Mesendoderm (in vitro differentiated cells): ENCODE results near the gene ANO9.
A peak's percentile ranks its signal among the peaks of the same experiment; 100 is the strongest.

Experiments used
- DNase-seq: peaks from one replicate; pipeline ENCODE4 v3.0.0; 2013
- H2AK5ac ChIP-seq: 2 replicates; pipeline ENCODE4 v1.6.1; 2013; ENCODE audit warnings: low read length, inconsistent platforms
- H2BK120ac ChIP-seq: 2 replicates; pipeline ENCODE4 v1.6.1; 2013; ENCODE audit warnings: low read depth, mild to moderate bottlenecking, low read length, moderate library complexity, mixed read lengths
- H2BK15ac ChIP-seq: replicated peaks from 2 replicates; pipeline ENCODE4 v1.6.1; 2013; ENCODE audit warnings: low read depth, mild to moderate bottlenecking, moderate library complexity
- H2BK5ac ChIP-seq: 2 replicates; pipeline ENCODE4 v1.6.1; 2013; ENCODE audit warnings: low read length, inconsistent platforms
- H3K18ac ChIP-seq: 2 replicates; pipeline ENCODE4 v1.6.1; 2013; ENCODE audit warnings: mild to moderate bottlenecking, low read length, mixed read lengths
- H3K23ac ChIP-seq: one replicate; pipeline ENCODE4 v1.6.1; 2013; ENCODE audit warnings: low read length
- H3K27ac ChIP-seq: 2 replicates; pipeline ENCODE4 v1.5.1; 2013; ENCODE audit warnings: low read depth, mild to moderate bottlenecking, inconsistent platforms, low read length, moderate library complexity
- H3K27me3 ChIP-seq: 2 replicates; pipeline ENCODE4 v1.6.1; 2013; ENCODE audit warnings: low read length, control low read depth, mild to moderate bottlenecking, inconsistent platforms; ENCODE audit not compliant: insufficient read depth, poor library complexity
- H3K36me3 ChIP-seq: 2 replicates; pipeline ENCODE4 v1.6.1; 2013; ENCODE audit warnings: low read length, inconsistent platforms; ENCODE audit not compliant: control insufficient read depth, insufficient read depth
- H3K4ac ChIP-seq: one replicate; pipeline ENCODE4 v1.6.1; 2013; ENCODE audit warnings: low read depth, mild to moderate bottlenecking, low read length, moderate library complexity
- H3K4me1 ChIP-seq: 2 replicates; pipeline ENCODE4 v1.6.1; 2013; ENCODE audit warnings: low read depth, low read length, inconsistent platforms; ENCODE audit not compliant: control insufficient read depth
- H3K4me2 ChIP-seq: 2 replicates; pipeline ENCODE4 v1.6.1; 2013; ENCODE audit warnings: low read length
- H3K4me3 ChIP-seq: 2 replicates; pipeline ENCODE4 v1.5.1; 2013; ENCODE audit warnings: mild to moderate bottlenecking, low read length
- H3K56ac ChIP-seq: one replicate; pipeline ENCODE4 v1.6.1; 2013; ENCODE audit warnings: low read length
- H3K79me1 ChIP-seq: 2 replicates; pipeline ENCODE4 v1.6.1; 2013; ENCODE audit warnings: low read length, inconsistent platforms
- H3K79me2 ChIP-seq: 2 replicates; pipeline ENCODE4 v1.6.1; 2013; ENCODE audit warnings: mild to moderate bottlenecking, low read length; ENCODE audit not compliant: control insufficient read depth, insufficient read depth
- H3K9ac ChIP-seq: 2 replicates; pipeline ENCODE4 v1.6.1; 2013; ENCODE audit warnings: low read length, inconsistent platforms
- H4K5ac ChIP-seq: one replicate; pipeline ENCODE4 v1.6.1; 2013; ENCODE audit warnings: low read length
- H4K8ac ChIP-seq: one replicate; pipeline ENCODE4 v1.6.1; 2013; ENCODE audit warnings: low read depth, mild to moderate bottlenecking, control low read depth, low read length, moderate library complexity
- WGBS: extraction: QIAGEN DNeasy Blood & Tissue Kit; methylation state at CpG from one replicate; pipeline ENCODE4 v1.1.7; 2013; ENCODE audit warnings: low lambda C conversion rate, missing lambda C conversion rate; ENCODE audit not compliant: insufficient coverage; ENCODE audit errors: extremely low coverage; 5-methylcytosine and 5-hydroxymethylcytosine counted together

Gene ANO9

DNA sequence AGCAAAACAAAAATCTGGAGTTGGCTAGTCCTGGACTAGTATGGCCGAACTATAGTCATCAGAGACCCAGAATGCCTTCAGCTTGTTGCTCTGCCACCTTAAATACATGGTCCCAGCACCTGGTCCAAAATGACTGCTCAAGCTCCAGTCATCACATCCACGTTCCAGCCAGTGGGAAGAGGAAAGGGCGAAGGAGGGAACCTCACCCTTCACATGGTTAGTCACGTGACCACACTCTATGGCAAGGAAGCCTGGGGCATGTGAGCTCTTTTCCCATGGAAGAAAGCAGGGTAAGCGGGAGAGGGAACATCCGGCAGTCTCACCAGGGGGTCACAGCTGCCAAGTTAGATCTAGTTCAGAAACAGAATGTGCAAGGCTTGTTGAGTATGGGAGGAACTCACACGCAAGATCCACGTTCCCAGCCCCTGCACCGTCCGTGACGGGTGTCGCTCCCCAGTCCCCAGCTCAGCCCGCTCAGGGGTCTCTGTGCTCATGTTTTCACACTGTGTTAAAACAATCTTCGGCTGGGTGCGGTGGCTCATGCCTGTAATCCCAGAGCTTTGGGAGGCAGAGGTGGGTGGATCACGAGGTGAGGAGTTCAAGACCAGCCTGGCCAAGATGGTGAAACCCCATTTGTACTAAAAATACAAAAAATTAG is 1.9 kb upstream of the ANO9 start:
- H3K4me3 ChIP-seq, result no peak overlapping the region
- no peak overlapping the region for H2BK120ac ChIP-seq
- H3K79me1 ChIP-seq, result no peaks in the 10 kb centered on the region
- H3K36me3 ChIP-seq, result no peaks in the 10 kb centered on the region
- WGBS, result no CpG with 5 or more reads among the region's 16 CpGs
- H3K9ac ChIP-seq, result no peak overlapping the region
- no peak overlapping the region for H2BK5ac ChIP-seq
- H3K27me3 ChIP-seq, result no peaks in the 10 kb centered on the region
- no peak overlapping the region for H2BK15ac ChIP-seq
- no peaks in the 10 kb centered on the region for H3K79me2 ChIP-seq
- H3K56ac ChIP-seq, result no peak overlapping the region
- H3K4ac ChIP-seq, result no peak overlapping the region
- no peak overlapping the region for H3K27ac ChIP-seq
- H4K5ac ChIP-seq, result no peak overlapping the region
- no peak overlapping the region for H4K8ac ChIP-seq
- no peak overlapping the region for H3K4me2 ChIP-seq
- DNase-seq, result peak; percentile 41
- no peak overlapping the region for H3K18ac ChIP-seq
- H3K4me1 ChIP-seq, result no peaks in the 10 kb centered on the region
- H2AK5ac ChIP-seq, result no peak overlapping the region
- no peak overlapping the region for H3K23ac ChIP-seq

- Histone ChIP-seq H4K8ac (no peak overlapping the region), H4K5ac (no peak overlapping the region), H2AK5ac (no peak overlapping the region), H2BK120ac (no peak overlapping the region), H3K4ac (no peak overlapping the region), H3K4me3 (no peak overlapping the region), H3K18ac (no peak overlapping the region), H3K4me2 (no peak overlapping the region), H3K4me1 (no peaks in the 10 kb centered on the region), H3K23ac (no peak overlapping the region), H2BK15ac (no peak overlapping the region), H3K27ac (no peak overlapping the region), H3K36me3 (no peaks in the 10 kb centered on the region), H3K27me3 (no peaks in the 10 kb centered on the region), H3K79me1 (no peaks in the 10 kb centered on the region), H3K9ac (no peak overlapping the region), H3K56ac (peak overlapping the region; percentile 60), H3K79me2 (no peaks in the 10 kb centered on the region), H2BK5ac (no peak overlapping the region)
- no CpG with 5 or more reads among the region's 16 CpGs for WGBS
- no peak for DNase-seq
These were observed 835 bp upstream of the ANO9 start for GRCh38 chr11:442611-443081.

DNA sequence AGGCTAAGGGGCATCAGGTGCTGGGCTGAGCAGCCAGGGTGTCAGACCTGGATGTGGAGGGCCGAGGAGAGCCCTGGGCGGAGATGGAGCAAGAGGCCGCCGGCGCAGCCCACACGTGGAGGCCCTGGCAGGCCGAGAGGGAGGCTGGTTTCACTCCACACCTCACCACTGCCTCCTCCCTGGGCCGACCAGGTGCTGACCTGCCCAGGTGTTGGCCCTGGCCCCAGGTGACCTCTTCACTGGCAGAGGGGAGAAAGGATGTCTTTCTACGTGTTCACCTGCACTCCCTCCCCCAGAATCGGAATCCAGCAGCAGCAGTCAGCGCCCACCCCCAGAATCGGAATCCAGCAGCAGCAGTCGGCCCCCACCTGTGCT is 781 bp downstream of the ANO9 start:
- no peaks in the 10 kb centered on the region for H3K36me3 ChIP-seq
- H3K56ac ChIP-seq, result no peak overlapping the region
- no peak overlapping the region for H3K18ac ChIP-seq
- H3K23ac ChIP-seq, result no peak overlapping the region
- no peak overlapping the region for H3K4me2 ChIP-seq
- H3K4me3 ChIP-seq, result no peak overlapping the region
- no peaks in the 10 kb centered on the region for H3K79me1 ChIP-seq
- no peak overlapping the region for H4K5ac ChIP-seq
- H2BK15ac ChIP-seq, result no peak overlapping the region
- H2AK5ac ChIP-seq, result no peak overlapping the region
- no peaks in the 10 kb centered on the region for H3K4me1 ChIP-seq
- no CpG with 5 or more reads among the region's 13 CpGs for WGBS
- H3K4ac ChIP-seq, result no peak overlapping the region
- no peak overlapping the region for H3K27ac ChIP-seq
- no peak overlapping the region for H2BK120ac ChIP-seq
- H3K27me3 ChIP-seq, result no peaks in the 10 kb centered on the region
- H3K79me2 ChIP-seq, result no peaks in the 10 kb centered on the region
- H2BK5ac ChIP-seq, result no peak overlapping the region
- H3K9ac ChIP-seq, result peak overlapping the region; percentile 70
- no peak for DNase-seq
- H4K8ac ChIP-seq, result no peak overlapping the region

DNA sequence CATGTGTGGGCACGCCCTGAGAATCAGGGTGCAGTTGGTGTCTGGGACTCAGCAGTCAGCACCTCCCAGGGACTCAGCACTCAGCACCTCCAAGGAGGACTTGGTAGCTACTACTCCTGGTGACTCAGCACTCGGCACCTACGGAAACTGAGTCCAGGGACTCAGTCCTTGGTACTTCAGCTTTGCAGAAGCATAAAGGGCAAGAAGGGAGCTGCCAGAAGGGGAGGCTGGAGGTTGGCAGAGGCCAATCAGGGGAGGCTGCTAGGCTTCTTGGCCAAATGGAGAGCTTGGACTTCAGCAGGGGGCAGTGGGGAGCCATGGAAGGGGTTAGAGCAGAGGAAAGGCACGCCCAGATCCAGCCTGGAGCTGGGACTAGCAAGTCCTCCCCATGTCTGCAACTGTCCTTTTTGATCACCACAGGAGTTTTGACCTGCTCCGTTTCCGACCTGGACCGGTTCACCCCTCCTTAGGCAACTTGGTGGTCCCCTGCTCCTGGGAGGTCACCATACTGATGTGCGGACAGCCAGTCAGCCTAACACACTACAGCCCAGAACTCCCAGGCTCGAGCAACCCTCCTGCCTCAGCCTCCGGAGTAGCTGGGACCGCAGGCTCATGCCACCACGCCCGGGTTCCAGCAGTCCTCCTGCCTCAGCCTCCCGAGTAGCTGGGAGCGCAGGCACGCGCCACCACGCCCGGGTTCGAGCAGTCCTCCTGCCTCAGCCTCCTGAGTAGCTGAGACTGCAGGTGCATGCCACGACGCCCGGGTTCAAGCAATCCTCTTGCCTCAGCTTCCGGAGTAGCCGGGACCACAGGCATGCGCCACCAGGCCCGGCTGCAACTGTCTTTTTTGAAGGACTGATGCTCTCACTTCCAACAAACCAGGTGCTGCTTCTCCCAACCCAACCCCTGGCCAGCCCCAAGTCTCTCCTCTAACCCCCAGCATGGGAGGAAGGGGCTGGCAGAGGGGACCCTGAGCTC is 1.5 kb downstream of the ANO9 start:
- Histone ChIP-seq H3K79me2 (no peaks in the 10 kb centered on the region), H3K56ac (no peak overlapping the region), H3K23ac (no peak overlapping the region), H3K4ac (no peak overlapping the region), H3K18ac (no peak overlapping the region), H3K36me3 (no peaks in the 10 kb centered on the region), H4K5ac (no peak overlapping the region), H4K8ac (no peak overlapping the region), H3K4me3 (no peak overlapping the region), H3K79me1 (no peaks in the 10 kb centered on the region), H3K4me2 (no peak overlapping the region), H2BK5ac (no peak overlapping the region), H2BK120ac (no peak overlapping the region), H2BK15ac (no peak overlapping the region), H3K4me1 (no peaks in the 10 kb centered on the region), H2AK5ac (no peak overlapping the region), H3K27ac (no peak overlapping the region), H3K9ac (no peak overlapping the region), H3K27me3 (no peaks in the 10 kb centered on the region)
- no CpG with 5 or more reads among the region's 27 CpGs for WGBS
- DNase-seq, result peak; percentile 41

DNA sequence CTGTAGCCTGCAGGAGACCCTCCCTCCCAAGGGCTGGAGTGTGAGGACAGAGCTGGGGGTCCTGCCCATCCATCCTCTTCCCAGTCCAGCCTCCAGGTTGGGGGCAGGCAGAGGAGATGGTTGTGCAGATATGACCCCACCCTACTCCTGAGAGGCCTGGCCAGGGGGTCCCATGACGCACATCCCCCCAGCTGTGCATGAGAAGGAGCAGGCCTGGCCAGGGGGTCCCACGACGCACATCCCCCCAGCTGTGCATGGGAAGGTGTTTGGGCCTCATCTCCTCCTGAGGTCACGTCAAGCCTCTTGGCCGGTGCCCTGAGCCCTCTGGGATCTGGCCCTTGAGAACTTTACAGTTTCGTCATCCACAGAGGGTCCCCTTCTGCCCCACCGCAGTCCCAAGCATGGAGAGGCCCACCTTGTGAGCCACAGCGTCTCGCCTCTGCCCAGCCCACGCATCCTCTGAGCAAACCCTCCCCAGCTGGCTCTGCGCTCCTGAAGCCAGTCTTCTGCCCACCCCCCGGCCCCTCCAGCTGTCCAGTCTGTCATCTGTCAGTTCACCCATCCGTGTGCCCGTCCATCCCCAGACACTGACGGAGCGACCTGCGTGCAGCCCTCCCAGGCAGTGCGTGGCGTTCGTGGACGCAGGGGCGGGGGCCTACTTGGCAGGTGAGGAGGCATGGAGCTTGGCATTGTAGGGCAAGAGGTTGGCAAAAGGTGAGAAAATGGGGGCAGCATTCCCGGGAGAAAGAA is 2.3 kb downstream of the ANO9 start:
- Histone ChIP-seq H2BK15ac (no peak overlapping the region), H3K27ac (no peak overlapping the region), H3K4me1 (no peaks in the 10 kb centered on the region), H3K56ac (no peak overlapping the region), H3K27me3 (no peaks in the 10 kb centered on the region), H2BK5ac (no peak overlapping the region), H3K79me1 (no peaks in the 10 kb centered on the region), H3K79me2 (no peaks in the 10 kb centered on the region), H3K4me3 (no peak overlapping the region), H4K5ac (no peak overlapping the region), H3K23ac (no peak overlapping the region), H3K36me3 (no peaks in the 10 kb centered on the region), H4K8ac (no peak overlapping the region), H3K9ac (no peak overlapping the region), H3K4me2 (no peak overlapping the region), H2BK120ac (no peak overlapping the region), H2AK5ac (no peak overlapping the region), H3K18ac (no peak overlapping the region), H3K4ac (no peak overlapping the region)
- no peak for DNase-seq
- no CpG with 5 or more reads among the region's 23 CpGs for WGBS
